Uterus (tissue), 2 donors: ENCODE results near the gene ZNF502.

Experiments
- CTCF ChIP-seq, 4 experiments: fragments of 200-600 bp in 2 of 4; fragments of 450-650 bp in 2 of 4; sonication (generic) in 2 of 4; IDR thresholded peaks; one replicate each; pipeline ENCODE4 v1.5.1; 2016 to 2019; ENCODE audit warnings: antibody characterized with exemption in 4 of 4, mild to moderate bottlenecking in 2 of 4, moderate library complexity in 1 of 4
- POLR2A ChIP-seq, 2 donors: fragments of 450-650 bp; IDR thresholded peaks; one replicate each; pipeline ENCODE4 v1.6.1; 2016; ENCODE audit warnings: antibody characterized with exemption in 2 of 2, mild to moderate bottlenecking in 1 of 2, moderate library complexity in 1 of 2

GRCh38 chr3:44734646-44735168, 22.2 kb downstream of the ZNF502 start:
- no peak for TF ChIP-seq CTCF (IDR thresholded peaks at IDR 0.05)
- TF ChIP-seq POLR2A (IDR thresholded peaks at IDR 0.05), result no peak
